Neuronal stem cell (in vitro differentiated cells): ENCODE results near the gene CELF4.

Source experiments
- DNase-seq: peaks from one replicate; pipeline ENCODE4 v3.0.0-alpha.2; 2013; ENCODE audit warnings: low spot score
- H2AFZ ChIP-seq: one replicate; pipeline ENCODE4 v1.6.1; 2013; ENCODE audit warnings: mild to moderate bottlenecking, low read length, inconsistent platforms
- H2AK5ac ChIP-seq: 2 replicates; pipeline ENCODE4 v1.6.1; 2013; ENCODE audit warnings: low read depth, mild to moderate bottlenecking, inconsistent platforms, low read length, moderate library complexity, mixed read lengths
- H2BK120ac ChIP-seq: 2 replicates; pipeline ENCODE4 v1.6.1; 2013; ENCODE audit warnings: low read depth, mild to moderate bottlenecking, inconsistent platforms, low read length, moderate library complexity, mixed read lengths
- H2BK12ac ChIP-seq: one replicate; pipeline ENCODE4 v1.6.1; 2013; ENCODE audit warnings: low read length, inconsistent platforms
- H2BK15ac ChIP-seq: 2 replicates; pipeline ENCODE4 v1.6.1; 2013; ENCODE audit warnings: mild to moderate bottlenecking, low read length, inconsistent platforms, mixed read lengths
- H2BK5ac ChIP-seq: one replicate; pipeline ENCODE4 v1.6.1; 2013; ENCODE audit warnings: inconsistent platforms, mild to moderate bottlenecking, low read length, moderate library complexity
- H3K14ac ChIP-seq: one replicate; pipeline ENCODE4 v1.6.1; 2013; ENCODE audit warnings: low read length, inconsistent platforms
- H3K18ac ChIP-seq: 2 replicates; pipeline ENCODE4 v1.6.1; 2013; ENCODE audit warnings: low read length, inconsistent platforms
- H3K23ac ChIP-seq: 2 replicates; pipeline ENCODE4 v1.6.1; 2013; ENCODE audit warnings: low read depth, mild to moderate bottlenecking, mixed read lengths, low read length, inconsistent platforms; ENCODE audit not compliant: poor library complexity
- H3K27ac ChIP-seq: replicated peaks from 3 replicates; pipeline ENCODE4 v1.5.1; 2013; ENCODE audit warnings: low read length, inconsistent platforms
- H3K27me3 ChIP-seq, 3 experiments: 2 replicates each; pipeline ENCODE4 v1.6.1; 2013; ENCODE audit warnings: low read length in 3 of 3, mild to moderate bottlenecking in 2 of 3, inconsistent platforms in 1 of 3, low read depth in 1 of 3, mixed read lengths in 1 of 3, moderate library complexity in 1 of 3; ENCODE audit not compliant: control insufficient read depth in 3 of 3, insufficient read depth in 3 of 3
- H3K36me3 ChIP-seq, 2 donors: replicated peaks in 1 of 2; 2 replicates each; pipeline ENCODE4 v1.6.1; 2013; ENCODE audit warnings: low read length in 2 of 2; ENCODE audit not compliant: control insufficient read depth in 2 of 2, insufficient read depth in 2 of 2
- H3K4ac ChIP-seq: 2 replicates; pipeline ENCODE4 v1.6.1; 2013; ENCODE audit warnings: inconsistent platforms, mild to moderate bottlenecking, low read length, moderate library complexity
- H3K4me1 ChIP-seq, 2 donors: 1 replicate in 1 of 2; 2 replicates in 1 of 2; pipeline ENCODE4 v1.6.1; 2013; ENCODE audit warnings: low read length in 2 of 2, low read depth in 1 of 2; ENCODE audit not compliant: control insufficient read depth in 2 of 2, insufficient read depth in 1 of 2
- H3K4me2 ChIP-seq: one replicate; pipeline ENCODE4 v1.6.1; 2013; ENCODE audit warnings: mild to moderate bottlenecking, low read length, inconsistent platforms; ENCODE audit not compliant: insufficient read depth, poor library complexity, severe bottlenecking
- H3K4me3 ChIP-seq, 2 donors: 2 replicates each; pipeline ENCODE4 v1.5.1; 2013; ENCODE audit warnings: low read length in 2 of 2, mild to moderate bottlenecking in 2 of 2, inconsistent platforms in 1 of 2, moderate library complexity in 1 of 2
- H3K79me1 ChIP-seq: one replicate; pipeline ENCODE4 v1.6.1; 2013; ENCODE audit warnings: low read depth, mild to moderate bottlenecking, inconsistent platforms, low read length, moderate library complexity
- H3K9ac ChIP-seq: one replicate; pipeline ENCODE4 v1.6.1; 2013; ENCODE audit warnings: mild to moderate bottlenecking, low read depth, low read length, inconsistent platforms; ENCODE audit not compliant: poor library complexity
- H3K9me3 ChIP-seq, 2 donors: replicated peaks in 1 of 2; 2 replicates each; pipeline versions ENCODE3 to v1.6.1; 2013; ENCODE audit warnings: low read length in 2 of 2, mild to moderate bottlenecking in 2 of 2, inconsistent platforms in 1 of 2, low read depth in 1 of 2, mixed read lengths in 1 of 2, moderate library complexity in 1 of 2; ENCODE audit not compliant: control insufficient read depth in 2 of 2, insufficient read depth in 1 of 2
- H4K8ac ChIP-seq: one replicate; pipeline ENCODE4 v1.6.1; 2013; ENCODE audit warnings: low read depth, mild to moderate bottlenecking, inconsistent platforms, low read length, moderate library complexity
- H4K91ac ChIP-seq: one replicate; pipeline ENCODE4 v1.6.1; 2013; ENCODE audit warnings: low read length, low read depth, mild to moderate bottlenecking, inconsistent platforms; ENCODE audit not compliant: poor library complexity
- WGBS, 2 donors: extraction: QIAGEN DNeasy Blood & Tissue Kit; methylation state at CpG; one replicate each; pipeline ENCODE4 v1.1.7; 2013; ENCODE audit warnings: missing lambda C conversion rate in 2 of 2, mixed read lengths in 1 of 2; ENCODE audit not compliant: insufficient read length in 2 of 2, insufficient replicate concordance in 1 of 2; ENCODE audit errors: extremely low coverage in 2 of 2; 5-methylcytosine and 5-hydroxymethylcytosine counted together

CELF4 gene

GRCh38 chr18:37497853-37498518 lies 67.6 kb downstream of the CELF4 start:
- no peaks in the 10 kb centered on the region for H3K27me3 ChIP-seq
- WGBS, 2 donors = no CpG with 5 or more reads among the region's 1 CpG
- no peak overlapping the region for H4K8ac ChIP-seq
- H2BK15ac ChIP-seq = no peak overlapping the region
- no peak overlapping the region for H3K9ac ChIP-seq
- H3K4me3 ChIP-seq = peak overlapping the region in 1 of 2 donors; percentile 14
- DNase-seq = no peak
- no peaks in the 10 kb centered on the region for H3K36me3 ChIP-seq
- no peak overlapping the region for H2BK120ac ChIP-seq
- H3K4ac ChIP-seq = no peak overlapping the region
- H4K91ac ChIP-seq = no peak overlapping the region
- H3K18ac ChIP-seq = no peak overlapping the region
- no peak overlapping the region for H2AK5ac ChIP-seq
- no peak overlapping the region for H2BK5ac ChIP-seq
- no peak overlapping the region for H3K4me2 ChIP-seq
- no peak overlapping the region for H2AFZ ChIP-seq
- no peaks in the 10 kb centered on the region for H3K9me3 ChIP-seq
- no peak overlapping the region for H3K14ac ChIP-seq
- no peak overlapping the region for H3K27ac ChIP-seq
- H3K23ac ChIP-seq = no peak overlapping the region
- no peaks in the 10 kb centered on the region for H3K79me1 ChIP-seq
- peaks cover 0 to 17% of the 10 kb centered on the region in 2 donors for H3K4me1 ChIP-seq
- no peak overlapping the region for H2BK12ac ChIP-seq

- no peak overlapping the region for H2BK15ac ChIP-seq
- H2AK5ac ChIP-seq = no peak overlapping the region
- H3K9me3 ChIP-seq = no peaks in the 10 kb centered on the region
- H2BK12ac ChIP-seq = no peak overlapping the region
- no peaks in the 10 kb centered on the region for H3K79me1 ChIP-seq
- no peaks in the 10 kb centered on the region for H3K36me3 ChIP-seq
- no peak for DNase-seq
- H4K8ac ChIP-seq = no peak overlapping the region
- no peak overlapping the region for H2BK5ac ChIP-seq
- peak overlapping the region; percentile 27 for H3K18ac ChIP-seq
- WGBS, 2 donors = no CpG with 5 or more reads among the region's 6 CpGs
- no peak overlapping the region for H3K4me2 ChIP-seq
- H3K4me3 ChIP-seq = no peak overlapping the region
- H2BK120ac ChIP-seq = no peak overlapping the region
- peaks cover 0 to 15% of the 10 kb centered on the region in 2 donors for H3K4me1 ChIP-seq
- H3K14ac ChIP-seq = no peak overlapping the region
- no peak overlapping the region for H3K27ac ChIP-seq
- H3K4ac ChIP-seq = no peak overlapping the region
- H3K9ac ChIP-seq = no peak overlapping the region
- no peak overlapping the region for H4K91ac ChIP-seq
- H3K23ac ChIP-seq = no peak overlapping the region
- H2AFZ ChIP-seq = no peak overlapping the region
- H3K27me3 ChIP-seq = no peaks in the 10 kb centered on the region
Measured at GRCh38 chr18:37496568-37496967, 69.0 kb downstream of the CELF4 start.

- Histone ChIP-seq H3K18ac (peak overlapping the region; percentile 48), H3K79me1 (no peaks in the 10 kb centered on the region), H4K91ac (no peak overlapping the region), H2AFZ (no peak overlapping the region), H3K4ac (no peak overlapping the region), H3K9ac (no peak overlapping the region), H3K4me2 (no peak overlapping the region), H3K27me3 (no peaks in the 10 kb centered on the region), H3K27ac (no peak overlapping the region), H3K4me1 (peaks cover 0 to 17% of the 10 kb centered on the region in 2 donors), H3K36me3 (no peaks in the 10 kb centered on the region), H3K23ac (no peak overlapping the region), H2BK120ac (no peak overlapping the region), H4K8ac (no peak overlapping the region), H2BK15ac (no peak overlapping the region), H2AK5ac (peak overlapping the region; percentile 72), H3K4me3 (no peak overlapping the region), H2BK5ac (no peak overlapping the region), H2BK12ac (no peak overlapping the region), H3K9me3 (no peaks in the 10 kb centered on the region), H3K14ac (no peak overlapping the region)
- no peak for DNase-seq
- no CpG with 5 or more reads among the region's 2 CpGs for WGBS, 2 donors
Measured at GRCh38 chr18:37495354-37495753, 70.2 kb downstream of the CELF4 start.

- Histone ChIP-seq H2BK15ac (peak overlapping the region; percentile 81), H3K27ac (no peak overlapping the region), H2AK5ac (no peak overlapping the region), H3K36me3 (no peaks in the 10 kb centered on the region), H3K9ac (no peak overlapping the region), H4K8ac (no peak overlapping the region), H2BK5ac (no peak overlapping the region), H2AFZ (no peak overlapping the region), H3K4me3 (no peak overlapping the region), H3K4me1 (peaks cover 0 to 14% of the 10 kb centered on the region in 2 donors), H3K9me3 (no peaks in the 10 kb centered on the region), H2BK12ac (no peak overlapping the region), H2BK120ac (no peak overlapping the region), H3K14ac (no peak overlapping the region), H3K18ac (peak overlapping the region; percentile 22), H4K91ac (no peak overlapping the region), H3K4ac (no peak overlapping the region), H3K23ac (no peak overlapping the region), H3K27me3 (peaks cover 0 to 6% (median 0%) of the 10 kb centered on the region in 3 experiments), H3K4me2 (no peak overlapping the region), H3K79me1 (no peaks in the 10 kb centered on the region)
- no CpG with 5 or more reads among the region's 5 CpGs for WGBS, 2 donors
- DNase-seq = no peak
Measured at GRCh38 chr18:37494406-37494805, 71.2 kb downstream of the CELF4 start.
